HG02571 (cell line): Measurements from ENCODE around the gene ARHGAP27.
"Not testable (repeated sequence)": the region's sequence is repeated elsewhere in the genome, so short reads cannot be mapped to it uniquely, and the experiment has no call there.

Experiments
- ATAC-seq: cut with Tn5 transposase; IDR thresholded peaks from one replicate; pipeline ENCODE4 v1.9.1; 2021; ENCODE audit warnings: mild to moderate bottlenecking, moderate library complexity; ENCODE audit not compliant: unreplicated experiment

The ARHGAP27 gene, protein sequence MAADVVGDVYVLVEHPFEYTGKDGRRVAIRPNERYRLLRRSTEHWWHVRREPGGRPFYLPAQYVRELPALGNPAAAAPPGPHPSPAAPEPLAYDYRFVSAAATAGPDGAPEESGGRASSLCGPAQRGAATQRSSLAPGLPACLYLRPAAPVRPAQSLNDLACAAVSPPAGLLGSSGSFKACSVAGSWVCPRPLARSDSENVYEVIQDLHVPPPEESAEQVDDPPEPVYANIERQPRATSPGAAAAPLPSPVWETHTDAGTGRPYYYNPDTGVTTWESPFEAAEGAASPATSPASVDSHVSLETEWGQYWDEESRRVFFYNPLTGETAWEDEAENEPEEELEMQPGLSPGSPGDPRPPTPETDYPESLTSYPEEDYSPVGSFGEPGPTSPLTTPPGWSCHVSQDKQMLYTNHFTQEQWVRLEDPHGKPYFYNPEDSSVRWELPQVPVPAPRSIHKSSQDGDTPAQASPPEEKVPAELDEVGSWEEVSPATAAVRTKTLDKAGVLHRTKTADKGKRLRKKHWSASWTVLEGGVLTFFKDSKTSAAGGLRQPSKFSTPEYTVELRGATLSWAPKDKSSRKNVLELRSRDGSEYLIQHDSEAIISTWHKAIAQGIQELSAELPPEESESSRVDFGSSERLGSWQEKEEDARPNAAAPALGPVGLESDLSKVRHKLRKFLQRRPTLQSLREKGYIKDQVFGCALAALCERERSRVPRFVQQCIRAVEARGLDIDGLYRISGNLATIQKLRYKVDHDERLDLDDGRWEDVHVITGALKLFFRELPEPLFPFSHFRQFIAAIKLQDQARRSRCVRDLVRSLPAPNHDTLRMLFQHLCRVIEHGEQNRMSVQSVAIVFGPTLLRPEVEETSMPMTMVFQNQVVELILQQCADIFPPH

GRCh38 chr17:45432405-45433158 lies at the start of gene ARHGAP27:
TSS of gene ARHGAP27 (minus strand) at chr17:45432870. CDS start at chr17:45430279, 2,591 bp downstream.
- no peak for ATAC-seq

GRCh38 chr17:45482317-45482716 lies 49.6 kb upstream of the ARHGAP27 start:
- ATAC-seq: not testable (repeated sequence)

DNA sequence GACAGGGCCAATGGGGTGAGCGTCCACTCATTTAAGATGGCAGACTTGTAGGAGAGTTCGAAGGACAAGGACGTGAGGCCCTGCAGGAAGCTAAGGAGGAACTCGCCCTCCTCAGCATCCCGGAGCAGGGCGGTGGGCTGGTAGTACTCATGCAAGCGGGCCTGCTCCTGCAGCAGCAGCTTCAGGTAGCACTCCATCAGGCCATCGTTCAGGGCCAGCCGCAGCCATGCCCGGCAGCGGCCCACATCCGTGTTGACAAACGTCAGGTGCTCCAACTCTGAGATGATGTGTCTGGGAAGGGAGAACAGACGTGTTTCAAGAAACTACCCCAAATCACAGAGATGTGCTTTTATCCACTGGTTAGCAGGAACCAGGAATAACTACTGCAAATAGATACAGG lies 42.8 kb upstream of the ARHGAP27 start:
- not testable (repeated sequence) for ATAC-seq

DNA sequence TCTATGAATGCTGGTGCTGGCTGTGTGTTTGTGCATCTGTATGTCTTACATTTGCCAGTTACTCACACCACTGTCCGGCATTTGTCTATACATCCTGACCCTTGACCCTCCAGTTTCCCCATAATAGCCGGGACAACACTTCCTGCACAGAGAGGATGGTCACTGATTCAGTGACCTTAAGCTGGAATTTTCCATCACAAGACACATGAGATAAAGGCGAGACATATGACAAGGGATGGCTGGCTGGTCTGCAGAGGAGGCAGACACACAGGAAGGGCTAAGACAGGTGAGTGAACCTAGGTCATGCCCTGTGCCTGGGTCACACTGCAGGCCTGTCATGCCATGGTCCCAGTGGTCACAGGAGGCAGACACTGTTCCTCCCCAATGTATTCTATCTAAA lies 39.6 kb upstream of the ARHGAP27 start:
- ATAC-seq: not testable (repeated sequence)

DNA sequence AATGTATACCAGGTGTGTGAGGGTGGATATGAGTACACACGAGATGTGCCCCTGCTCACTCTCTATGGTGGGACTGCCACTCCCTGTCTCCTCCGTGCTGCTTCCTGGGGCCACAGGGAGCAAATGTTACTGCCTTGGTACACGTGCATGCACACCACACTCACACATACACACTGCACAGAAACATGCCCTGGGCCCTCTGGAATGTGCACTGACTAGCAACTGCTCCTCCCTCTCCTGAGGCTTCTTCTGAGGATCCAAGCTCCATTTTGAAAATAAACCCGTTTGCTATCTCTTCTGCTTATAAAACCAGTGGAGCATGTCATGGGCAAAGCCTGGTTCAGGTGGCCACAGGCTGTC lies 36.5 kb upstream of the ARHGAP27 start:
- ATAC-seq: not testable (repeated sequence)

DNA sequence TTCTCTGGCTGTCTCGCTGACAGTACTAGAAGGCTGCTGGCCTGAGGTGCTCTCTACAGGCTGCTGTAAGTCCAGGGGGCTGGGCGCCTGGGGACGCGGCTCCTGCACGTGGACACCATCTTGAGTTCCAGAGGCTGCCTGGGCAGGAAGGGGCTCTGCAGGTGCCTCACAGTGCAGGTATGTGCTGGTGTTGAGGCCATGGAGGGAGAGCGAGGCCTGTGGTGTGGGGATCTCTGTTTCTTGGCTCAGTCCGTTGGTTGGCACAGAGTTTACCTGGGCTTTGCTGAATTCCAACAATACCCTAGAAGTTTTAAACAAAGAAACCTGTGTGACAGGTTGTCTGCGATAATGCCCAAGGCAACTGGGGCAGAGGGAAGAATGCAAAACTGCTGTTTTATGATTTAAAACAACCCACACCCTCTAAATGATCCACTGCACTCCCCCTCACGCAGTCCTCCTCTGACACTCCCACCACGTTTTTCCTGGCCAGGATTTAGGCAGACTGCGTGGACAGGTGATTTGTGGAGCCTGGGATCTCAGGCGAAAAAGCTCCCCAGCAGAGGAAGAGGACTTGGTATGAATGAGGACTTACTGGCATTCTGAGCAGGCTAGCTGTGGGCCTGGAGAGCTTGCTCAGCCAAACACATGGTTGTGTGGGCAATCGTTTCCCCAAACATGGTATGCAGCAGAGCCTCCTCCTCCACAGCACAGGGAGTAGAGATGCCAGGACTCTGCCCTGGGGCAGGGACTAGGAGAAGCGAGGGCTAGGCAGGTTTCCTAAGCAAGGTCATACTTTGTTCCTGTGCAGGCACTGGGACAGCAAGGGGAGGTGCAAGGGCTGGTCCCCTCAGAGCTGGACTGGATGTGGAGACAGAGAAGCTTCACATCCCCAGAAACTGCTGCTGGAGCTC lies 35.9 kb upstream of the ARHGAP27 start:
- not testable (repeated sequence) for ATAC-seq

- ATAC-seq: peak; percentile 70
These were observed 29.1 kb upstream of the ARHGAP27 start for GRCh38 chr17:45461524-45462327.

GRCh38 chr17:45460422-45460821 lies 27.8 kb upstream of the ARHGAP27 start:
- ATAC-seq: not testable (repeated sequence)

DNA sequence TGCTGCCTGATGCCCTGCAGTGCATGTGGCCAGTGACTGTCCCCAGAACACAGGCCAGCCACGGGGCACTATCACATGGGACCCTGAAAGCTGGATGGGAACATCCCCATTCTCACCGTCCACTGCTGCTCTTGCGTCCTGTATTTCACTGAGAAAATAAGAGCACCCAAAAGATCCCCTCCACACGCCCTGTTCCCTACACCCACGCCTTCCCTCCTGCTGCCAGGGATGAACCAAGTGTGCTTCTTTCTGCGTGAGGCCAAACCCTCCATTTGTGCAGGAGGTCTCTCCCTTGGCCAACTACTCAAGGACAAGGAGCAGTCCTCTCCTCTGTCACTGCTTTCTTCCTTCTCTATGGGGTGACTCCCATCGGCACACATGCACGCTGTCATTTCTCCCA lies 21.7 kb upstream of the ARHGAP27 start:
- not testable (repeated sequence) for ATAC-seq

- not testable (repeated sequence) for ATAC-seq
These were observed 21.1 kb upstream of the ARHGAP27 start for GRCh38 chr17:45453731-45454130.

DNA sequence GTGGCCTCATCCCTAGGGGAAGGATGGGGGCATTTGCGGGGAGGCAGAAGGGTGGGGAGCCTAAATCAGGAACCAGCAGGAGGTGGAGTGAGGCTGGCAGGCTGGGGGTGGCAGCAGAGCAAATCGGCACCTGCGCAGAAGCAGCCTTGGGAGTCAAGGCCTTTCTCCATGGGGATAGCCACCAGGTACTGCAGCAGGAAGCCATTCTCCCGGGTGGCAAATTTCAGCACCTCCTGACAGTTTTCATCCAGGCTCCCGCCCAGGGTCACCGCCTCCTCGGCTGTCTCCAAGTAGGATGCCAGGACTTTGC lies 20.5 kb upstream of the ARHGAP27 start:
- ATAC-seq: not testable (repeated sequence)

DNA sequence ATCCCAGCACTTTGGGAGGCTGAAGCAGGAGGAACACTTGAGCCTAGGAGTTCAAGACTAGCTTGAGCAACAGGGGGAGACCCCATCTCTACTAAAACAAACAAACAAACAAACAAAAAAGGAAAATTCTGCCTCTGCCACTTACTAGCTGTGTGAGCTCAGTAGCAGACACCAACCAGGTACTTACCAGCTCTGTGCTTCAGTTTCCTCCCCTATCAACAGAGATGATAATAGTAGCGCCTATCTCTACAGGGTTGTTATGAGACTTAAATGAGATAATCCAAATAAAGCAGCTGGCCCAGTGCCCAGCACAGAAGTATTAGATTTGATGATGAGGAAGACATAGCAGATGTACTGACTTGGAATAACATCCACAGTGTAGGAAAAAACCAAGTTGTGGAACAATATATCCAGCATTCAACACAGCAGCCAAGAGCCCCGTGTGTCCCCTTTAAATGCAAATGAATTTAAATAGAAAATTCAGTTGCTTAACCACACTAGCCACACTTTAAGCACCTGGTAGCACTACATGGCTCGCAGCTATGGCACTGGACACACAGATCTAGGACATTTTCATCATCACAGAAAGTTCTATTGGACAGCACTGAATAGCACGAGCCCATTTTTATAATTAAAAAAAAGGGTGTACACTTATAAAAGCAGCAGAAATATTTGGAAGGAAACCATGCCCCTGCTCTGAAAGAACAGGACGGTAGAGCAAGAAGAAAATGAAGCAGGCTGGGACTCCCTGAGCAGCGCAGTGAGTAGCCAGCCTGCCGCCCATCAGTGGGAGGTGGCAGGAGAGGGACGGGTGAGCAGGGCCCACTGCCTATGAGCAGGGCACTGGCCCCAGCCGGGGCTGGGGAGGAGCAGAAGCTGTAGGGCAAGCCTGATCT lies 19.9 kb upstream of the ARHGAP27 start:
- ATAC-seq: not testable (repeated sequence)

- ATAC-seq: not testable (repeated sequence)
These were observed 19.0 kb upstream of the ARHGAP27 start for GRCh38 chr17:45451660-45452059.

DNA sequence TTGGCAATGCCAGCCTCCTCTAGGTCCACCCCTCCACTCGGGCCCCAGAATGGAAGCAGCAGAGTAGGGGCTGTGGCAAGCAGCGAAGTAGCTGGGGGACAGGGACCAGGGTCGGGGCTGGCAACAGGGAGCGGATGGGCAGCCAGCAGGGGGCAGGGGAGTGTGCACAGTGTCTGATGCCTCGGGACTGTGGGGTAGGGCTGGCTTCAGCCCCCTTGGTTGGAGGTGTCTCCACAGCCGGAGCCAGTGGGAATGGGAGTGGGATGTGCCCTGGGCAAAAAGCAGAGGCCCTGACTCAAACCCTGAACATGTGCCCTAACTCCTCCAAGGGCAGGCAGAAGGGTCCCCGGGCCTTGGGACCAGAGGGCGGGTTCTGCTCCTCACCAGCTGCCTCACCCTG lies 18.5 kb upstream of the ARHGAP27 start:
- ATAC-seq: no peak

DNA sequence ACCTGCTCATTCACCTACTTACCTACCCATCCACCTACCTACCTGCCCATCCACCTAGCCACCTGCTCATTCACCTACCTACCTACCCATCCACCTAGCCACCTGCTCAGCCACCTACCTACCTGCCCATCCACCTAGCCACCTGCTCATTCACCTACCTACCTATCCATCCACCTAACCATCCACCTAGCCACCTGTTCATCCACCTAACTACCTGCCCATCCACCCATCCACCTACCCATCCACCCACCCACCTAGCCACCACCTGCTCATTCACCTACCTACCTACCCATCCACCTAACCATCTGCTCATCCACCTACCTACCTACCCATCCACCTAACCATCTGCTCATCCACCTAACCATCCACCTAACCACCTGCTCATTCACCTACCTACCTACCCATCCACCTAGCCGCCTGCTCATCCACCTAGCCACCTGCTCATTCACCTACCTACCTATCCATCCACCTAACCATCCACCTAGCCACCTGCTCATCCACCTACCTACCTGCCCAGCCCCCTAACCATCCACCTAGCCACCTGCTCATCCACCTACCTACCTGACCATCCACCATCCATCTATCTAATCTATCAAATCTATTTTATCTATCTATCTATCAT lies 17.1 kb upstream of the ARHGAP27 start:
- ATAC-seq: not testable (repeated sequence)

DNA sequence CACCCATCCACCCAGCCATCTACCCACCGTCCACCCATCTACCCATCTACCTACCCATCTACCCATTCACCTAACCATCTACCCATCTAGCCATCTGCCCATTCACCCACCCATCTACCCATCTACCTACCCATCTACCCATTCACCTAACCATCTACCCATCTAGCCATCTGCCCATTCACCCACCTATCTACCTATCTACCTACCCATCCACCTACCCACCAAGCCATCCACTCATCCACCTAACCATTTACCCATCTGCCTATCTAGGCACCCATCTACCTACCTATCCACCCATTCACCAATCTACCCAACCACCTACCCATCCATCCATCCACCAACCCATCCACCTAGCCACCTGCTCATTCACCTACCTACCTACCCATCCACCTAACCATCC lies 16.6 kb upstream of the ARHGAP27 start:
- ATAC-seq: not testable (repeated sequence)

GRCh38 chr17:45448483-45448882 lies 15.8 kb upstream of the ARHGAP27 start:
- ATAC-seq: not testable (repeated sequence)

DNA sequence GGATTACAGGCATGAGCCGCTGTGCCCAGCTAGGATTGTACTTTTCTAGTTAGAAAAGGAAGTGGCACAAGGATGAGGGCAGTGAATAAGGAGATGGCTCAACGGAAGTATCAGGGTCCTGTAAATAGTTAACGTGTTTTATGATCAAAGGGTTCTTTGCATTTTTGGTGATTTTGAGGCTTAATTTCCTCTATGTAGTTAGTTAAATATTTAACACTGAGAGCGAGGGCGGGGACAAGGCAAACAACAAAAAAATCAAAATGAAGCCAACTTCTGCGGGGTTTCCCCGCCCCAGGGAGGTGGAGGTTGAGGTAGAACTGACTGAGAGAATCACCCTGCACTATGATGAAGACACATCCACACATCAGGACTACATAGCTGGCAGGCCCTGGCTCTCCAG lies 15.4 kb upstream of the ARHGAP27 start:
- ATAC-seq: not testable (repeated sequence)
